NCI-H524 treated with DMSO at 0.1 percent for 48 hours (cell line): ENCODE results near the gene CD164L2.
"Not testable (repeated sequence)": the region's sequence is repeated elsewhere in the genome, so short reads cannot be mapped to it uniquely, and the experiment has no call there.

Source experiments
- DNase-seq: peaks from one replicate; lab custom pipeline; 2025; lab: John Stamatoyannopoulos, UW

CD164L2 gene

DNA sequence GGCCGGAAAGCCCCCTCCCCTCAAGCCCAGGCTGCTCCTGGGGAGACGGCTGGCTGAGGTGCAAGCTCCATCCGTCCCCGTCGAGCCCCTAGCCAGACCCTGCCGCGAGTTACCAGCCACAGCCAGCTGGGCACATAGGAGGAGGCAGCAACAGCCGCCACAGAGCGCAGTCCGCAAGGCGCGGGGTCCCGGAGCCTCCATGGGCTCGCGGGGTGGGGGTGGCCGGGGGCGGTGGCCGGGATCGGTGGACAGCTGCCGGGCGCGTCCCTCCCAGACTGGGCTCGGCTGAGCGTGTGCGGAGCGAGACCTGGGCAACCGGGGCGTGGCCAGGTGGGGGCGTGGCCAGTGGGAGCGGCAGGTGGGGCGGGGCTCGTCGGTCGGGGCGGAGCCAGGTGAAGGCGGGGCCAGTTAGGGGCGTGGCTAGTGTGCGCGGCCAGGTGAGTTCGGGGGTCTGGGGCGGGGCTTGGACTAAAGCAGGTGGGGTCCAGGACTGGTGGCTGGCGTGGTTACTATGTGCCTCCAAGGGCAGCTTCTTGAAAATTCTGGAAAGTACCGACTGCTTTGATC is at the start of gene CD164L2:
TSS of gene CD164L2 (minus strand) at position 295 of the 567 bp plus-strand sequence. CDS start at position 201, 94 bp downstream.
- no peak for DNase-seq

DNA sequence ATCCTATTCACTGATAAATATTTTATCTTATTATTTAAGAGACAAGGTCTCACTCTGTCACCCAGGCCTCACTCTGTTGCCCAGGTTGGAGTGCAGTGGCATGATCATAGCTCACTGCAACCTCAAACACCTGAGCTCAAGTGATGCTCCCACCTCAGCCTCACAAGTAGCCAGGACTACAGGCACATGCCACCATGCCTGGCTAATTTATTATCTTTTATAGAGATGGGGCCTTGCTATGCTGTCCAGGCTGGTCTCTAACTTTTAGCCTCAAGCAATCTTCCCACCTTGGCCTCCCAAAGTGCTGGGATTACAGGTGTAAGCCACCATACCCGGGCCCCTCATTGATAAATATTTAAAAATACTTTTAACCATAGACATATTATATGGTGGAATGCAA is 49.6 kb upstream of the CD164L2 start:
- not testable (repeated sequence) for DNase-seq

DNA sequence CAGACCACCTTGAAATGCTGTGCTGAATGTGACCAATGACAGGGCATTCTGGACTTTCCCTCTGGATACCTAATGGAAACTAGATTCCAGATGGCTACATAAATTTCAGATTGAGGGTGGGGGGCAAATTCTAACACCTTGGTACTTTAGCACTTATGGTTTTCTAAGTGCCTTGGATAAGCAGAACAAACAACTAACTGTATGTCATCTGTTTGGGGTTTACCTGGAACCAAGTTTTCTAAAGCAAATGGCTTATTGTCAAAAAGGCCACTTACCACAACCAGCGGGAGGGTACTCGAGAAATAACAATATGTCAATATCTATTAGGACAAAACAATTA is 48.4 kb upstream of the CD164L2 start:
- no peak for DNase-seq

DNA sequence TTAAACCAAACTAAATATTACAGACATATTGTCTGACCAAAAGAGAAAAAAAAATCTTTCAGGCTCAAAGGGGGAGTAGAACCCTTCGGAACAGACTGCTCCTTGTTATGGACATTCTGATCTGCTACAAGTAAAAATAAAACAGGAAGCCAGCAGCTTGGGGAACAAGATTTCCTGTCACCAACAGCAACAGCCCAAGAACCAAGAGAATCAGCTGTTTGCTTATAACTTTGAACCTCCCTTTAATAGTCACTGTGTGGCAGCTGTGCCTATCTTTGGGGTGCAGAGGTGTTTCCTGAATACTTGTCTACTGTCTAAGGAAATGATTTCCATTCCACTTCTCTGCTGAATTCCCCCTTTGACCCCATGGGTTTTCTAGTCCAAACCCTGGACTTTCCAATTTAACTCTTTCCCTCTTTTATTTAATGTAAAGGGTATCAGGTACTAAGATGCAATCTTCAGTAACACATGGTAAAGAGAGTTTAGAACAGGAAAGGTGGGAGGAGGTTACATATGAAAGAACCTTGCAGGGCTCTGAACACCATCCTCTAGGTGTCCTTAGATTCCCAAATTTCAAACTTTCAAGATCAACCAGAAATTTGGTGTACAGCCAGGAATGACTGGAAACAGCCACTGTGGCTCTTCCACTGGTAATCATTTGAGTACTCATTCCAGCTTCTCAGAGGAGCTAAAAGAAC is 47.9 kb upstream of the CD164L2 start:
- DNase-seq = no peak

DNA sequence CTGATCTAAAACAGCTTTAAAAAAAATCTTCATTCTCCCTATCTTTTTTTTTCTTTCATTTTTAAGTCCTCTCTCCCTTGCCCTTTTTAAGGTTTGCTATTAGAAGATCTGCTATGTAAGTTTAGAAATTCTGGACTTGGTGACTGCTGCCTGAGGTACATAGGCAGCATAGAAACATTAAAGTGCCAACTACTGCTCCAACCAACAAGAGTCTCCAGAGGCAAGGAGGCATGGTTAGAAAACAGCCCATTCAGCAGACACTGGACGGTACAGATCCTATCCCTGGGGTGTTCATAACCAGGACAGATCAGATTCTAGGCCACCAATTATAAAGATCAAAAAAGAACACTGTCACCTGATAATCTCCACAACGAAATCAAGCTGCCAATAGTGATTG is 45.9 kb upstream of the CD164L2 start:
- no peak for DNase-seq

DNA sequence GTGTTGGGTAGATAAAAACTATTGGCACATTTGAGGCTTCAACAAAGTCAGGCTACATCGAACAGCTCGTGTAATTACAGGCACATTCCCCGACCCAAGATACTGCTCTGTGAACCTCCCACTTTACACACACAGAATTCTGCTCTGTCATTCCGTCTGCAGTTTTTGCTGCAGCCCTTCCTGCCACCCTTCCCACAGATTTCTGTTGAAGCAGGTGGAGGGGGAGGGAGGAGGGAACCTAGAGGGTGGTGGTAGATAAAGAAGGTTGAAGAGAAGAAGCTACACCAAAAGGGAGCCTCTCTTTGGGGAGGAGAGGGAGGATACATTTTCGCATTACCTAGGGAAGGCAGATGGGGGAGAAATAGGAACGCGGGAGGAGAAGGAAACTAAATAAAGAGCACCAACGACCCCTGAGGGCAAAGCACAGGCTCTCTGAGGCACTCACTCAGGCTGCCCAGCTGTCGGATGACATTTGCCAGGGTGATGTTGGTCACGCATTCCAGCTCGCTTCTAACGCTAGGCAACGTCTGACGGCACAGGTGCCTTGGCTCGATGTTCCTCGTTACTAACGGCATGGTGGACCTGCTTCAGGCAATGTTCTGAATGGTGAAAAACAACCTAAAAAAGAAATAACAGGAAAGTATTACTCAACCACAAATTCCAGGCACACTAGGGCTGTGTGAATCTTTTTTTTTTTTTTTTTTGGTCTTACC is 45.3 kb upstream of the CD164L2 start:
- DNase-seq = no peak

DNA sequence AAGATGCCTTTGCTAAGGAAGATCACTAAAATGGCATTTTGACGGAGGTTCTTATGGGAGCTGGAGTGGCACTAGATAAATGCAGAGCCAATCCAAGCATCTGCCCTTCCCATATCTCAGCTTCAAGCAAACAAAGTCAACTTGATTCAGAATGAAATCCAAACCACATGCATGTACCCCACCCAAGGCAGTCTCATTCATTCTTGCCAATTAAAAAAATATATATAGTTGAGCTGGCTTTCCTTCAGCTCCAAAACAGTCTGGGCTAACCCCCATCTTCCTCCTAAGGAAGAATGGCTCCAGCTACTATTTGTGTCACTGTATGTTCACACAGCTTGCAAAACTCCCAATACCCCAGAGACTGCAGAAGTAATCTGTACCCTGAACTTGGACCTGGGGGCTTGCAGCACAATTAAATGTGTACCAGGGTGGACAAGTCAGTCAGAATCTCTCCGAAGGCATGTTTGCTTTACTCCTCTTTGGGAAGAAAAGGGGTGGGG is 44.7 kb upstream of the CD164L2 start:
- DNase-seq = no peak

DNA sequence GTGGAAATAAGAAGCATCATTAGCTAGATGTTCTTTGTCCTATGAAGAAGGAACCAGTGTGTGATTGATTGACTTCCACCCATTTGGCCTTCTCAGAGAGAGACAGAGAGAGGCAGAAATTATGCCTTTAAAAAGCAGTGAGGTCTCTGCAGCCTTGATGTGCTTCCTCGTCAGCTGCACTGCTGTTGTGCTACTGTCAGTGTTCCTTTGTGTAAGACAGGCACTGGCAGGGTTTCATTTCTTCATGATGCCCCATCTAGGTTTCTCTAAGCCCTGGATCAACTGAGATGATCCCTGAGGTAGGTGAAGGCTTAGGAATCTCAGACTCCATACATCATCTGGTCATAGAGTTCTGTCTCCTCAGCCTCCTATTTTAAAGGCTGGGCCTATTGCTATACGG is 44.2 kb upstream of the CD164L2 start:
- DNase-seq = no peak

DNA sequence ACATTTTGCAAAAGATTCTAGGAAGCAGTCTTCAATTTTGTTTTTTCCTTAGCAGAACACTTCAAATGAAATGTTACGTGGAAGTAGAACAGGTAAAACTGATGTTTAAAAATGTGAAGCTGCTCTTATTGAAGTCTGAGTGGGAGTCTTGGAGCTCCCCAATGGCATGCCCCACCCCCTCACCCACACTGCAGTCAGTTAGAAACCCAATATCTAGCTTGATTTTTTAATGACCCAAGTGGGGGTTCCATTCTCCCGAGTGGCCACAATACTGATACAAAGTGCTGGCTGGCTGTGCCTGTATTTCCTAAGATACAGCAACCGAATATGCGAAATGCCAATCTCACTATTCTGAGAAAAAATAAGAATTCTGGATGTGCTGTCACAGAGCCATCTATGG is 40.6 kb upstream of the CD164L2 start:
- DNase-seq = no peak

DNA sequence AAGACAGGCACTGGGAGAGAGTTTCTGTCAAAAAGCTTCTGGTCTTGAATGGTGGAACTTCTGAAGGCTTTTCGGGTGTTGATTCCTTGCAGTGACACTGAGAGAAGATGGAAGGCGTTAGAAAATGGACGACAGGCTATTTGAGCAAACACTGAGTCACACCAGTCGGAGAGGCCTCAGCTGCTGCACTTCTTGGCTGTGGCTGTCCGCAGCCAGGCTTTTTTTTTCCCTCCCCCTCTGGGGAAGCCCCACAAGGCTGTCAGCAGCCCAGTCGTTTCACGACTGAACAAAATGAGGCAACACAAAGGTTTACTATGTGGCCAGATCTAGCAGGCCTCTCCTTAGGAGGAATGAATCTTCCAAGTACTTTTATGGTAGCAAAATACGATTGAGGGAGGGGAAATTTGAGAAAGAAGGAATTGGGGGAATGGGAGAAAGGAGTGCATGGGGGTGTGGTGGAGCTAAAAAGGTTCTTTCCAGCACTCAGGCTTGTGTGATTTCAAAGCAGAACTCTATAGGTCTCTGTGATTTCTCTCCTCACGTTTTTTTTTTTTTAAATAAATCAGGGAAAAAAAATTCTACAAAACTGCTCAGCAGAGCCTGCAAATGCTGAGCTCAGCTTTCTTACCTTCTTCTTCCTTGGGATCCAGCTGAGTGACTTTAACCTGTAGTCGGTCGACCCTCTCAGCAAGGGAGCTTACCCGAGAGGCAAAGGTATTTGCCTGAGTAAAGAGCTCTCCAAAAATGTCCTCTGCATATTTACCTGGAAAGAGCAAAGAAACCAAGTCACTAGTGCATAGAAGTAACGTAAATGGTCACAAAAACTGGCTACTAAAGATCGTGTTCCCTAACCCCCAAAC is 35.4 kb upstream of the CD164L2 start:
- no peak for DNase-seq

DNA sequence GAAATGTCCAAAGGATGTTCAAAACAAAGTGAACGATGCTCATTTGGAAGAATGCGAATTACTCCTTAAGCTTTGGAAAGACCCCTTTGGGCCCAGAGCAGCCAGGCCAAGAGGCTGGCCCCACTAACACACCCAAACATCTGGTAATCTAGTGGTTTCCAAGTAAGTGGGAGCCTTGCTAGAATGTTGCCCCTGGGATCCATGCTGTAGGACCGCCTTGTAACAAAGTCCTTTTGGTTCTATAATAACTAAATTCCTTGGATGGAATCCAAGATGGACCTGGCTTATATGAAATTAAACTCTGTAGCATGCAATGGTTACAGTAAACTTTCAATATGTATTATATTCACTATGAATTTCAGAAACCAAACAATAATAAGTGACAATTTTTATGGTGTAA is 34.6 kb upstream of the CD164L2 start:
- no peak for DNase-seq

DNA sequence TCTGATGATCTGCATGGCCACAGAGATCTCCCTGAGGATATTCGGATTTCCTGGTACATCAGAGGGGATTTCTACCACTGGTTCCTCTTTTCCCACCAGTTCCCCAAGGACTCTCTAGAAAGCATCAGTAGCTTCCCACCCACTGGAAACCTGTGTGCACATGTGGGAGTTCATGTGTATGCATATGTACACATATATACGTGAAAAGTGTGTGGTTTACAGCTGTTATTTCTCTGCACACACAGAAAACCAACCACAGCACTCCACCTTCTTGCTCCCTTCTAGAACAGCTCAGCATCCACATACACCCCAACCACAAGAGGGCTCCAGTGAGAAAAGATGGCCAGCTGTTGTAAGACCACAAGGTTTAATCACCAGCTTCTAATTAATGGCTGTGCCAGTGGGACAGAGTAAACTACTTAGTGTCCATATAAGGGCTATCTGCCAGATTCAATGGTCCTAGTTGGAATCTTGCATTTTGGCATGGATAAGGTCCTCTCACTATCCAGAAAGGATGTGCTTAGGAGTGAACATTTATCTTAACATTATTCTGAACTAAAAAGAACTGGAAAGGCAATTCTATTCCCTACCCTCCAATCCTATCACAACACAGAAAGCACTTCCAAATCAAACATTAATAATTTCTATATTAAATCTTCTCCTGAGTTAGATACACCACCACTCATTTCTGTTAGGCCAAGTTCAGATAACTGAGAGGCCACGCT is 33.4 kb upstream of the CD164L2 start:
- DNase-seq = no peak

DNA sequence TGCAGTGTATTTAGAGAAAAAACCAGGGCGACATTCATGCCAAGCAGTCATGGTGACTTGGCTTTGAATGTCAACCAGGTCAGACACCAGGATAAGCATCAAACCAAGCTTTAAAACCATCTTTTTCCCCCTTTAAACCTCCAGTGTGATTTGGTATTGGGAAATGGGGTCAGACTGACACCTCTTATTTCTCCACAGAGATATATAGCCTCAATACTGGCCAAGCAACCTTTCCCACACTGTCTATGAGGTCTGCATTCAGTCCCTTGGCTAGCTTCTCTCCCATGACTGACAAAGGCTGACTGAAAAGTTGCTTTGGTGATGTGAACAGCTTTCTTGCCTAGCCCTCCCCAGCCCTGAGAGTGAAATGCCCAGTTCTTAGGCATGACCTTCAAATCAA is 31.0 kb upstream of the CD164L2 start:
- no peak for DNase-seq

DNA sequence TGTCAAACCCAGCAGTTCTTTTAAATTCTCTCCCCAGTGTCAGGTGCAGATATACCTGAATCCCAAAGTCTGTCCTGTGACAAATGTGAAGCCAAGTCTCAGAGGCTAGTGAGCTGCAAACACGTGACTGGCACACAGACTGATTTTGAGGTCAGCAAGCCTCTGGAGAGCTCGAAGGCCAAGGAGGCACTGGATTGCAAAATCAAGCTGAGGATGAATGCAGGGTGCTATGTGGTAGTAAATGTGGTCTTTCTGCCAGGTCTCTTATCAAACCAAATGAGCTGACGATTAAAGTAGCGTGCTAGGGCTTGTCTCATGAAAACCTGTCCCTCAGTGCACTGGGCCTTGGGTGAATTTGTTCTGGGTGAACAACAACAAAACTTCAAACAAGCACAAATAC is 29.9 kb upstream of the CD164L2 start:
- no peak for DNase-seq

DNA sequence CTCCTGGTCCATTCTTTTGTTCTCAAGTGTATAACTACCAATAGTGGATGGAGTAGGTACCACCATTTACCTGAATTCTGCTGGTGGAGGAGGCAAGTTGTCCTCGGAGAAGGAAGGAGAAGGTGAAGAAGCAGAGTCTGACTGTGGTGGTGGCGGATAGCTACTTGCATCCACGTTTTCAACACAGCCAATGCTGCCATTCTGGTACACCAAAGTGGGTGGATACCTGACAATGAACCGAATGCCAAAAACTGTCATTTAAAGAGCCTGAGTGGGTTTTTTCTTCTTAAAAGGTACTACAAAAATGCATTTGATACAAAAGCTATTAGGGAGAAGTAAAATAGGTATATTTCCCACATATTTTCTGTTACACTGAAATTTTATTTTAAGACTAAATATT is 29.4 kb upstream of the CD164L2 start:
- DNase-seq = no peak

DNA sequence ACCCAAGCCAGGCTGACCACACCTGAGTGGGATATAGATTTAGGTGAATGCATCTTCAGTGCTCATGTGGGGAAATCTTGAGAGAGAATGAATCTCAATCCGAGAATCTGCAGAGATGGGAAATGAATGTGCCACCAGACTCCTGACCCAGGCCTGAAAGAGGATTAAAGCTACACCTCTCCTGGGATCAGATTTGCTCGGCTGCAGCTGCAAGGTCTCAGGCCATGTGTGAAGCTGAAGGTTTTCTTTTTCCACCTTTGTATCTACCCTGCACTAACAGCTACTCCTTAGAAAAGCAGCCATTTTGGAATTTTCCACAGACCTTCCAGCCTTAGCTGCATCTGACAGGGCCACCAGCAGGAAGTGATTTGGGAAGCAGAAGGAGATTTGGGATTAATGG is 27.6 kb upstream of the CD164L2 start:
- no peak for DNase-seq

DNA sequence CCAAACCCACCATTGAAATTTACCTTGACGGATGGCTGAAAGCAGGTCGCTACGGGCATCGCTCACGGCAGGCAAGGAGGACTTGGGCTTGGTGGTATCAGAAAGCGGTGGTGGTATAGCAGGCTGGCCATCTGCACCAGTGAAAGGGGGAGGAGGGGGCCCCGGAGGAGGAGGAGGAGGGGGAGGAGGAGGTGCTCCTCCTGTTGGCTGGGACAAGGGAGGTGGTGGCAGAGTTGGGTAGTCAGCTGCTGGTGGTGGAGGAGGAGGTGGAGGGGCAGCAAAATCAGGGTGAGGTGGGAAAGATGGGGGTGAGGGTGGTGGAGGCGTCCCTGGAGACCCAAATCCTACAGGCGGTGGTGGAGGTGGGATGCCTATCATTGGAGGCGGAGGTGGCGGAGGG is 26.5 kb upstream of the CD164L2 start:
- no peak for DNase-seq

DNA sequence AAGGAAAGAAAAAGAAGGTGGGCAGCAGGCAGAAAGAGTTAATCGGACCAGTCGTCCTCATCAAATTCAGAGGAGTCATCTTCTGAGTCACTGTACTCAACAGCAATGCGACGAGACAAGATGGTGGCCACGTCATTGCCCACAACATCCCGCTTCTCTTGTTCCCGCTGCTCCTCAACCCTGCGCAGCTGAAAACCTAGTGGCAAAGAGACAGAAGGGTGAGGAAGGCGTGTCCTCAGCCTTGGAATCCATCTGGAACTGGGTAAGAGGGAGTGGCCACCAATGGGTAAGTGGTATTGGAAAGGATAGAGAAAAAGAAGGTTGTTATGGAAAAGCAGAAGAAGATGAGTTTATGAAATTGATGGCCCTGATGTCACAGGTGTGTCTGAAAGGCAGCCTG is 25.0 kb upstream of the CD164L2 start:
- no peak for DNase-seq

DNA sequence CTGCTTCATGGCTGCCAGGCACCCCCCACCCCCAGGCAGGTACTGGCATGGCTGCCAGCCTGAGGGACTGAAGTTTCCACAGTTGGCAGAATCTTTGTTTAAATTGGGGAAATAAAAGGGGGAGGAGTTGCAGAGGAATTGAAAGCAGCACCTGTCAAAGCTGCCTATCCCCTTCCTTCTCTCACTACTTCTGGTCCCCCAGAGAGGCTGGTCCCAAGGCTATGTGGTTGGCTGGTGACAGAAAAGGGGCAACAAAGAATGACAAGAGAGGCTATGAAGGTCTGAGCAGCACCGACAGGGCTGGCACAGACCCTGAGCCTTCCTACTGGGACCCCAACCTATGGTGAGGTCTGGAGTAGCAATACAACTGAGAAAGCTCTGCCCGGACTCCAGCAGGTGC is 23.7 kb upstream of the CD164L2 start:
- DNase-seq = not testable (repeated sequence)

DNA sequence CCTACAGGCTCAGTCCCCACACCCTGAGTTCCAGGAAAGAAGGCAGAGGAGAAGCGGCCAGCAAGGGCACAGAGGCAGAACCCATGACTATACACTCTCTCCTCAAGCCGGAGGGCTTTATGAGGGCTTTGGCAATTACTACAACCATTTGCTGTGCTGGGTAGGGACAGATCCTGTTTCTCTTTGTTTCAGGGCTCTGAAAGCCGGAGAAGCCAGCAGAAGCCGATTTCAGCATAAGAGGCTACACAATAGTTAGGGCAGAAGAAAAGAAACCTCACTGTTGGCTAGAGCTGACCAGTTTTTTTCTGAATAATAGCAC is 23.2 kb upstream of the CD164L2 start:
- no peak for DNase-seq

DNA sequence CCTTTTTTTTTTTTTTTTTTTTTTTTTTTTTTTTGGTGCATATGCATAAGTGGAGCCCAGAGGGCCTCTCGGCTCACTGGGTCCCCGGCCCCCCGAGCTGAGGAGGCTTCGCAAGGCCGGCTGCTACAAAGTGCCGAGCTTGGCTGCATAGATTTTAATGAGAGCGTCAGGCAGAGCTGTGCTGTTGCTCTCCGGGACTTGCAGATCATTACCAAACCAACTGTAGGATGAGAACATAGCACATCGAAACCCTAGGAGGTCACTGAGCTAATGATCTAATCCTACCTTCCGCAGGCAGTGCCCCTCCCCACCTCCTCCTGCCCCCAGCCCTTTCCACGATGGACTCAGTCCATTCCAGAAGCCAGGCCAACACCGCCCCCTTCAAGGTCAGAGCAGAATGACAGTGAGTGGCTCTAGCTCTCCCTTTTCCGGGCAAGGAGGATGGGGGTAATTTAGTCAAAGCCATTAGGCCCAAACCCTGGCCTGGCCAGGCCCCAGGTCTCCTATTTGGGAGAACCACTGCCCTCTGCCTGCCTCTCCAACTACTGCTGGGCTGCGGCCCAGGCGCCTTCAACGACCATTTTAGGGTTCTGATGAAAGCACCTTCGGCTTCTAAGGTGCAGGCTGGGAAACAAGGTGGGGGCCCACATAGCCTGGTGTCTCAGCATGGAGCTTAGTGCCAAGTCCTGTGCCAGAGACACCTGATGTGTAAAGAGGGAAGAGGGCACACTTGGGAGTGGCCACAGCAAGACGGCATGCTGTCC is 22.6 kb upstream of the CD164L2 start:
- not testable (repeated sequence) for DNase-seq
